Heart right ventricle (tissue), 16 donors: ENCODE measurements around the gene RPS6KA5. TPM values are rescaled to one million over a fixed set of nuclear protein-coding genes. Genes with fewer than 3 reads are reported as not detected.

Experiments
- ATAC-seq, 8 donors: fragments of 200-7000 bp; cut with Tn5 transposase; one replicate each; pipeline ENCODE4 v1.9.1; 2020; ENCODE audit warnings: mild to moderate bottlenecking in 8 of 8, moderate library complexity in 8 of 8, moderate number of reproducible peaks in 1 of 8
- DNase-seq, 2 donors: peaks; one replicate each; pipeline ENCODE4 v3.0.0-alpha.2; 2020
- H3K27ac ChIP-seq, 10 donors: fragments of 200-600 bp; sonication (generic) in 2 of 10; one replicate each; pipeline versions ENCODE4 v1.5.0 to v1.8.0; 2020 to 2022; ENCODE audit warnings: mild to moderate bottlenecking in 3 of 10
- H3K27me3 ChIP-seq, 7 donors: fragments of 200-600 bp; one replicate each; pipeline ENCODE4 v1.8.0; 2021 to 2022; ENCODE audit warnings: mild to moderate bottlenecking in 2 of 7
- H3K36me3 ChIP-seq, 9 donors: fragments of 200-600 bp; sonication (generic) in 1 of 9; one replicate each; pipeline versions ENCODE4 v1.5.0 to v1.8.0; 2020 to 2022; ENCODE audit warnings: mild to moderate bottlenecking in 2 of 9
- H3K4me1 ChIP-seq, 9 donors: fragments of 200-600 bp; sonication (generic) in 1 of 9; one replicate each; pipeline versions ENCODE4 v1.5.0 to v1.8.0; 2020 to 2022; ENCODE audit warnings: mild to moderate bottlenecking in 4 of 9
- H3K4me3 ChIP-seq, 10 donors: fragments of 200-600 bp; sonication (generic) in 2 of 10; one replicate each; pipeline versions ENCODE4 v1.5.0 to v1.8.0; 2020 to 2022; ENCODE audit warnings: mild to moderate bottlenecking in 7 of 10, moderate library complexity in 2 of 10
- H3K9me3 ChIP-seq, 11 donors: fragments of 200-600 bp in 10 of 11; sonication (generic) in 2 of 11; one replicate each; pipeline versions ENCODE4 v1.5.0 to v1.8.0; 2013 to 2022; ENCODE audit warnings: mild to moderate bottlenecking in 2 of 11, control low read depth in 1 of 11, moderate library complexity in 1 of 11
- WGBS, 2 donors: extraction: QIAGEN DNeasy Blood & Tissue Kit; methylation state at CpG; one replicate each; pipeline ENCODE4 v1.1.7; 2013; ENCODE audit warnings: inconsistent platforms in 1 of 2; 5-methylcytosine and 5-hydroxymethylcytosine counted together
- intact Hi-C, 10 donors: fragments of 100-400 bp; cut with DNase I; formaldehyde crosslinking; loops; one replicate each; pipeline versions ENCODE4 v1.11.1 to v1.14.2; 2022
- polyA plus RNA-seq, 2 donors: library from polyadenylated mRNA; stranded (reverse); fragments of 200-250 nt; gene quantifications; one replicate each; pipeline ENCODE4 v1.2.3, GENCODE V29; 2013
- total RNA-seq, 10 donors: library from RNA; stranded (reverse); fragmentation: NEBNext Ultra II Directional in 3 of 10; extraction: Animal tissue kit (Norgen Biotek cat#: 25700) in 3 of 10; gene quantifications; one replicate each; pipeline versions ENCODE4 v1.2.1 to v1.2.4, GENCODE V29; 2021 to 2023
- TF ChIP-seq, protein P1 (sequence below), 9 donors: fragments of 200-600 bp; sonication (generic) in 2 of 9; IDR thresholded peaks; one replicate each; pipeline versions ENCODE4 v1.5.0 to v1.8.0; 2021 to 2022; ENCODE audit warnings: antibody characterized with exemption in 9 of 9, mild to moderate bottlenecking in 5 of 9, moderate library complexity in 1 of 9
- donor health status: Arrhythmogenic right ventricular cardiomyopathy.
- donor health status: ischemic (EF 13 %, LVEDD 7.1; RV severe dilation, severe dysfunction).
- donor health status: healthy with polysubstance abuse.
- donor health status: DM: no; HTN: yes; CAD: no.
- donor health status: DM: no; HTN: no; CAD: no.
- donor health status: ischemic (EF 25% LVEDD 6.9; RV normal size, moderate dysfunction).
- donor health status: ischemic (EF 25% LVEDD 5.7; RV mildly dilated, moderate dysfunction).
- donor health status: healthy.
- donor health status: DM: yes; HTN: yes; CAD: no.
- donor health status: Ischemic cardiomyopathy.
- donor health status: ischemic (EF 35%, LVEDD 5.7; RV mildly dilated, moderate dysfunction).
- donor health status: nonischemic (EF 11% LVEDD 7.7; RV severe dilation, severe dysfunction).
- donor health status: DM: yes; HTN: yes; CAD: no.
- donor health status: PGD.
- donor health status: ischemic (EF 29% LVEDD 5.4; RV normal size, mild dysfunction).
- donor health status: nonischemic (EF 23%, LVEDD 6.1; RV moderate dilation, normal function).

The RPS6KA5 gene
- total and polyA plus RNA-seq, 12 donors: 0.84 to 22.5 (median 9.2) TPM

DNA sequence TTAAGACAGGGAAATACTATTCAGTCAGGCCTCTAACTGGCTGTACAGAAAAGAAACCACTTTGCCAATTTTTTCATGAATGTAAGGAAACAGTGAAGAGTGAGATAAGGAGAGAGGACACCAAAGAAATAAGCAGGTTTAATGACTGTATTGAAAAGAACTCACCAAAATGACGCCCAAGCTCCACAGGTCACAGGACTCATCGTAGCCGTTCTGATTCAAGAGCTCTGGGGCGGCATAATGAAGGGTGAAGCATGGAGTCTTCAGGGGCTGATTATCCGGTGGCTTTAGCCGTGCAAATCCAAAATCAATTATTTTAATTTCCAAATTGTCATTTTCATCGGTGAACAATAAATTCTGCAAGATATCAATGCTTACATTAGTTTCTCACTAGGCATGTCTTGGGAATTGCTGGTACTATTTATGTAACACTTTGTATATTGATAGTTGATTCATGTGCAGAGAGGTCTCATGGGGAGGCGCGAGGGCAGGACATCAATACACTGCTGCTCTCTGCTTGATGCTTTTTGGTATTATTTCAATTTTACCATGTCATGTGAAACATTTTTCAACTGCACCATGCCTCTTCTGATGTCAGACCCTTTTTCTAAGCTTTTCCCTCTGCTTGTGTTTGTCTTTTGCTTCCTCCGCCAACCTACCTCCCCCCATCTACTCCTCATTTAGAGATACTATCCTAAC is 170.0 kb downstream of the RPS6KA5 start:
- intact Hi-C loops: loop anchor here in 2 of 10 donors (10.0 kb wide), 1 partner anchor 586 kb away; no protein-coding TSS in a partner anchor
- Histone ChIP-seq H3K27ac (no peak overlapping the region), H3K36me3 (peaks cover 0 to 12% (median 0%) of the 10 kb centered on the region in 9 donors), H3K4me3 (no peak overlapping the region), H3K4me1 (peaks cover 0 to 19% (median 5%) of the 10 kb centered on the region in 9 donors), H3K9me3 (no peaks in the 10 kb centered on the region), H3K27me3 (no peaks in the 10 kb centered on the region)
- 87 to 90% methylated on average over 10 of the region's 10 CpGs for WGBS, 2 donors
- DNase-seq (no peak), ATAC-seq (no peak)
- TF ChIP-seq, protein P1, sequence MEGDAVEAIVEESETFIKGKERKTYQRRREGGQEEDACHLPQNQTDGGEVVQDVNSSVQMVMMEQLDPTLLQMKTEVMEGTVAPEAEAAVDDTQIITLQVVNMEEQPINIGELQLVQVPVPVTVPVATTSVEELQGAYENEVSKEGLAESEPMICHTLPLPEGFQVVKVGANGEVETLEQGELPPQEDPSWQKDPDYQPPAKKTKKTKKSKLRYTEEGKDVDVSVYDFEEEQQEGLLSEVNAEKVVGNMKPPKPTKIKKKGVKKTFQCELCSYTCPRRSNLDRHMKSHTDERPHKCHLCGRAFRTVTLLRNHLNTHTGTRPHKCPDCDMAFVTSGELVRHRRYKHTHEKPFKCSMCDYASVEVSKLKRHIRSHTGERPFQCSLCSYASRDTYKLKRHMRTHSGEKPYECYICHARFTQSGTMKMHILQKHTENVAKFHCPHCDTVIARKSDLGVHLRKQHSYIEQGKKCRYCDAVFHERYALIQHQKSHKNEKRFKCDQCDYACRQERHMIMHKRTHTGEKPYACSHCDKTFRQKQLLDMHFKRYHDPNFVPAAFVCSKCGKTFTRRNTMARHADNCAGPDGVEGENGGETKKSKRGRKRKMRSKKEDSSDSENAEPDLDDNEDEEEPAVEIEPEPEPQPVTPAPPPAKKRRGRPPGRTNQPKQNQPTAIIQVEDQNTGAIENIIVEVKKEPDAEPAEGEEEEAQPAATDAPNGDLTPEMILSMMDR (IDR thresholded peaks at IDR 0.05): no peak

DNA sequence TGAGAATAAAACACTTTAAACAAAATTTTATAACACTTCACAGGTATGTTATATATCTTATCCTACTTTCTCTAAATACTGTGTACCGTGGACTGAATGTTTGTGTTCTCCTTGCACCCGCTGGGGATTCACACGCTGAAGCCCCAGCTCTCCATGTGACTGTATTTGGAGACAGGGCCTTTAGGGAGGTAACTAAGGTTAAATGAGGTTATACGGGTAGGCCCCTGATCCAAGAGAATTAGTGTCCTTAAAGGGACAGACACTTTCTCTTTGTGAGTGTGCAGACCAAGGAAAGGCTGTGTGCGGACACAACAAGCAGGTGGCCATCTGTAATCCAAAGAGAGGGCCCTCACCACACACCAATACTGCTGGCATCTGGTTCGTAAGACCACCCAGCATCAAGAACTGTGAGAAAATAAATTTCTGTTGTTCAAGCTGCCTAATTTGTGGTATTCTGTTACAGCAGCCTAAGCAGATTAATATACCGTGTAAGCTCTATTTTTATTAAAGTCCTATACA is 174.1 kb downstream of the RPS6KA5 start:
- no peak for ATAC-seq
- no peak for DNase-seq

DNA sequence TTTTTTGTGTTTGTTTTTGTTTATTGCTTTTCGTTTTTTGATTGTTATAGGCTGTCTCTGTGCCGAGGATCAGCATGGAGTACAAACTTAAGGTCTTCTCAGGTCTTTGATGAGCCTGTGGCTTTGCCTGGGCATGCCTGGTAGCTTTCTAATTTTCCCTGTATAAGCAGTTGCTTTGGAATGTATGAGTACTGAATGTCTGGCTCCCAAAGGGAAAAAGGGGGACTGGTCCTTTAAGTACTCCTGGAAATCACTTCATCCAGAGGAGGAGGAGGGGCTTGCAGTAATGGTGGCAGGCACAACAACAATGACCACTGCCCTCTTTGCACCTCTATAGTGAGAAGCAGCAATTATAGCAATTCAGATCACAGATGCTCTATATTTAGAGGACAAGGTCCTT is 176.7 kb downstream of the RPS6KA5 start:
- ATAC-seq (no peak), DNase-seq (no peak)
- intact Hi-C loops: no loop called here
- 90 to 94% methylated on average over 2 of the region's 2 CpGs for WGBS, 2 donors
- H3K4me1 ChIP-seq: no peaks in the 10 kb centered on the region
- peaks cover 0 to 17% (median 0%) of the 10 kb centered on the region in 11 donors for H3K9me3 ChIP-seq
- no peaks in the 10 kb centered on the region for H3K27me3 ChIP-seq
- TF ChIP-seq, protein P1 (IDR thresholded peaks at IDR 0.05): no peak
- H3K36me3 ChIP-seq: peaks cover 0 to 7% (median 0%) of the 10 kb centered on the region in 9 donors
- H3K27ac ChIP-seq: no peak overlapping the region
- H3K4me3 ChIP-seq: no peak overlapping the region

More for the DNA sequence above, 174.1 kb downstream of the RPS6KA5 start:
- Histone ChIP-seq H3K27ac (no peak overlapping the region), H3K4me3 (no peak overlapping the region), H3K9me3 (peaks cover 0 to 17% (median 0%) of the 10 kb centered on the region in 11 donors), H3K36me3 (peaks cover 0 to 7% (median 0%) of the 10 kb centered on the region in 9 donors), H3K4me1 (no peaks in the 10 kb centered on the region), H3K27me3 (no peaks in the 10 kb centered on the region)
- TF ChIP-seq, protein P1 (IDR thresholded peaks at IDR 0.05): no peak
- 92 to 93% methylated on average over 7 of the region's 7 CpGs for WGBS, 2 donors
- intact Hi-C loops: no loop called here

DNA sequence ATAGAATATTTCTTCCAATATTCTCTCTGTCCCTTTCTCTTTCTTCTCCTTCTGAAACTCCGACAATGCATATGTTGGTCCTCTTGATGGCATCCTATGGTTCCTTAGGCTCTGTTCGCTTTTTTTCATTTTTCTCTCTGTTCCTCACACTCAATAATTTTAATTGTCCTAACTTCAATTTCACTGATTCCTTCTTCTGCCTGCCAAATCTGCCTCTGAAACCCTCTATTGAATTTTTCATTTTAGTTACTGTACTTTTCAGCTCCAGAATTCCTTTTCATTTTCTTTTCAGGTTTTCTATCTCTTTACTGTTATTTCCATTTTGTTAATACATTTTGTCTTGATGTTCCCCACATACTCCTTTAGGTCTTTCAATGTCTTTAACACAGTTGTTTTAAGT is 177.2 kb downstream of the RPS6KA5 start:
- WGBS, 2 donors: 94 to 97% methylated on average over 2 of the region's 2 CpGs
- intact Hi-C loops: no loop called here
- H3K27me3 ChIP-seq: no peaks in the 10 kb centered on the region
- DNase-seq (no peak), ATAC-seq (no peak)
- H3K4me3 ChIP-seq: no peak overlapping the region
- TF ChIP-seq, protein P1 (IDR thresholded peaks at IDR 0.05): no peak
- peaks cover 0 to 7% (median 0%) of the 10 kb centered on the region in 9 donors for H3K36me3 ChIP-seq
- H3K9me3 ChIP-seq: peaks cover 0 to 17% (median 0%) of the 10 kb centered on the region in 11 donors
- H3K4me1 ChIP-seq: no peaks in the 10 kb centered on the region
- no peak overlapping the region for H3K27ac ChIP-seq
